HEK293T (cell line): ENCODE data around the gene GOLGA6L10.

ENCODE experiments used
- ARNT ChIP-seq: fragments of 450-650 bp; IDR thresholded peaks from 2 replicates; pipeline ENCODE4 v1.6.1; 2017; ENCODE audit warnings: mild to moderate bottlenecking
- BHLHE40 ChIP-seq: fragments of 450-650 bp; IDR thresholded peaks from 2 replicates; pipeline ENCODE4 v1.6.1; 2016; ENCODE audit warnings: mild to moderate bottlenecking, moderate library complexity, borderline replicate concordance
- ELF4 ChIP-seq: fragments of 450-650 bp; IDR thresholded peaks from 2 replicates; pipeline ENCODE4 v1.6.1; 2017; ENCODE audit warnings: antibody characterized with exemption
- FOXM1 ChIP-seq: fragments of 450-650 bp; IDR thresholded peaks from 2 replicates; pipeline ENCODE4 v1.6.1; 2017; ENCODE audit warnings: mild to moderate bottlenecking, borderline replicate concordance
- L3MBTL2 ChIP-seq: fragments of 450-650 bp; conservative IDR thresholded peaks from 2 replicates; pipeline ENCODE4 v1.6.1; 2016; ENCODE audit warnings: mild to moderate bottlenecking
- SP1 ChIP-seq: fragments of 450-650 bp; IDR thresholded peaks from 2 replicates; pipeline ENCODE4 v1.6.1; 2017
- SUZ12 ChIP-seq: fragments of 450-650 bp; IDR thresholded peaks from 2 replicates; pipeline ENCODE4 v1.6.1; 2016; ENCODE audit warnings: mild to moderate bottlenecking
- TARDBP ChIP-seq: fragments of 450-650 bp; IDR thresholded peaks from 2 replicates; pipeline ENCODE4 v1.6.1; 2016
- ZNF384 ChIP-seq: fragments of 450-650 bp; IDR thresholded peaks from 2 replicates; pipeline ENCODE4 v1.6.1; 2016
- TF ChIP-seq, protein P1 (sequence below): fragments of 450-650 bp; IDR thresholded peaks from 2 replicates; pipeline ENCODE4 v1.6.1; 2016

DNA sequence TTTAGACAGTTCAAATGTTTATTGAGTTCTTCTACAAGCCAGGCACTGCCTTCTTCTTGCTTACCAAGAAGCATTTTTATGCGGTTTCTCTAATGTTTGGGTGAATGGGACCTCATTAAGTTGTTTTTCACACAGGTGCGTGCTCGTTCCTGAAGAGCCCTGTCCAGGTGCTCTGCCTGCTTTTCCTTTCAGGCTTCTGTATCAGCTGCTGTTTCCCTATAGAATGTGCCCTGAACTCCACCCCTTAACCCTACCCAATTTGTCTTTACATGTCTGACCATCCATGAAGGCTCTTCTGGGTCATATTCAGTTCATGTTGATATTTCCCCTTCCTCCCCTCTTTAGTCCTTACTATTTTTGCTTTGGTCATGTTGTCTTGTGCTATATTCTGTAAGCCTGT is 22.4 kb upstream of the GOLGA6L10 start:
- TF ChIP-seq ZNF384 (no peak), SP1 (no peak), SUZ12 (no peak), ARNT (no peak), L3MBTL2 (no peak), BHLHE40 (no peak), TARDBP (no peak), FOXM1 (no peak), ELF4 (no peak)
- TF ChIP-seq, protein P1, sequence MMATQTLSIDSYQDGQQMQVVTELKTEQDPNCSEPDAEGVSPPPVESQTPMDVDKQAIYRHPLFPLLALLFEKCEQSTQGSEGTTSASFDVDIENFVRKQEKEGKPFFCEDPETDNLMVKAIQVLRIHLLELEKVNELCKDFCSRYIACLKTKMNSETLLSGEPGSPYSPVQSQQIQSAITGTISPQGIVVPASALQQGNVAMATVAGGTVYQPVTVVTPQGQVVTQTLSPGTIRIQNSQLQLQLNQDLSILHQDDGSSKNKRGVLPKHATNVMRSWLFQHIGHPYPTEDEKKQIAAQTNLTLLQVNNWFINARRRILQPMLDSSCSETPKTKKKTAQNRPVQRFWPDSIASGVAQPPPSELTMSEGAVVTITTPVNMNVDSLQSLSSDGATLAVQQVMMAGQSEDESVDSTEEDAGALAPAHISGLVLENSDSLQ = no peak
